ENCODE data around the gene FGF6. TPM values are rescaled to one million over a fixed set of nuclear protein-coding genes. Genes with fewer than 3 reads are reported as not detected.

The FGF6 gene
- total RNA-seq, 1 experiment from 2014 or later = not detected

DNA sequence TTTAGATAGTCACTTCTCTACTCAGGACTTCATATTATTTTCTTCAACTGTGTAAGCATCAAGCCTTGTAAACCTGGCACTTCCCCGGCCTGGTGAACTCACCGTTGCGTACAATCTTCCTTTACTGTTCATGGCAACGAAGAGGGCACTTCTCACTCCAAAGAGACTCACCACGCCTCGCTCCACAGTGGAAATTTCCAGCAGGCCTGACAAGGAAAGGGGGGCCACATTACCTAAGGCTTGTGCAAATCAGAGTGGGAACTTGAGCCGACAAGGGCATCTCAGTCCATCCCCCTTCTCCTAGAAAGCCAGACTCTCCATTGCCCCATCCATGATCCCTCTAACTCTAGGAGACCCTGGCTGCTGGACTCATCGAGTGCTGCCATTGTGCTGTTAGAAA, 1.6 kb downstream of the FGF6 start:
- Histone ChIP-seq H3K79me2 (ENCODE audit: low read length) (no peaks in the 10 kb centered on the region), H3K9me3 (ENCODE audit: low read length) (no peaks in the 10 kb centered on the region), H3K9ac (ENCODE audit: low read length) (no peak overlapping the region), H3K36me3 (ENCODE audit: insufficient read depth, low read length) (no peaks in the 10 kb centered on the region), H3K9me2 (replicated peaks; ENCODE audit: insufficient read depth, low read length) (no peaks in the 10 kb centered on the region), H3K4me1 (ENCODE audit: low read length) (peaks cover 25% of the 10 kb centered on the region), H4K20me1 (ENCODE audit: insufficient read depth, low read depth, low read length) (no peaks in the 10 kb centered on the region), H3K27me3 (ENCODE audit: low read length) (no peaks in the 10 kb centered on the region), H3K4me2 (ENCODE audit: low read depth, low read length, poor library complexity, severe bottlenecking) (no peak overlapping the region), H3K27ac (ENCODE audit: low read length) (no peak overlapping the region), H2AFZ (ENCODE audit: low read length) (no peak overlapping the region), H3K4me3 (ENCODE audit: low read length) (no peak overlapping the region)
- DNase-seq = no peak

- no peaks in the 10 kb centered on the region for H3K36me3 ChIP-seq (ENCODE audit: insufficient read depth, low read length)
- H3K4me3 ChIP-seq (ENCODE audit: low read length) = no peak overlapping the region
- no peak overlapping the region for H3K4me2 ChIP-seq (ENCODE audit: low read depth, low read length, poor library complexity, severe bottlenecking)
- H3K27me3 ChIP-seq (ENCODE audit: low read length) = no peaks in the 10 kb centered on the region
- no peaks in the 10 kb centered on the region for H3K9me3 ChIP-seq (ENCODE audit: low read length)
- no peak overlapping the region for H3K27ac ChIP-seq (ENCODE audit: low read length)
- no peak overlapping the region for H2AFZ ChIP-seq (ENCODE audit: low read length)
- no peaks in the 10 kb centered on the region for H3K79me2 ChIP-seq (ENCODE audit: low read length)
- H3K9ac ChIP-seq (ENCODE audit: low read length) = no peak overlapping the region
- no peaks in the 10 kb centered on the region for H4K20me1 ChIP-seq (ENCODE audit: insufficient read depth, low read depth, low read length)
- peaks cover 28% of the 10 kb centered on the region for H3K4me1 ChIP-seq (ENCODE audit: low read length)
- DNase-seq = no peak
- H3K9me2 ChIP-seq (replicated peaks; ENCODE audit: insufficient read depth, low read length) = no peaks in the 10 kb centered on the region
Measured at GRCh38 chr12:4443616-4444015, 2.0 kb downstream of the FGF6 start.

GRCh38 chr12:4441355-4442335, 4.0 kb downstream of the FGF6 start:
- Histone ChIP-seq H3K9me3 (ENCODE audit: low read length) (no peaks in the 10 kb centered on the region), H3K79me2 (ENCODE audit: low read length) (no peaks in the 10 kb centered on the region), H3K9ac (ENCODE audit: low read length) (no peak overlapping the region), H3K4me2 (ENCODE audit: low read depth, low read length, poor library complexity, severe bottlenecking) (no peak overlapping the region), H3K4me1 (ENCODE audit: low read length) (peaks cover 28% of the 10 kb centered on the region), H3K9me2 (replicated peaks; ENCODE audit: insufficient read depth, low read length) (no peaks in the 10 kb centered on the region), H3K27ac (ENCODE audit: low read length) (no peak overlapping the region), H4K20me1 (ENCODE audit: insufficient read depth, low read depth, low read length) (no peaks in the 10 kb centered on the region), H3K4me3 (ENCODE audit: low read length) (no peak overlapping the region), H3K27me3 (ENCODE audit: low read length) (no peaks in the 10 kb centered on the region), H3K36me3 (ENCODE audit: insufficient read depth, low read length) (no peaks in the 10 kb centered on the region), H2AFZ (ENCODE audit: low read length) (no peak overlapping the region)
- peak; percentile 42 for DNase-seq

DNA sequence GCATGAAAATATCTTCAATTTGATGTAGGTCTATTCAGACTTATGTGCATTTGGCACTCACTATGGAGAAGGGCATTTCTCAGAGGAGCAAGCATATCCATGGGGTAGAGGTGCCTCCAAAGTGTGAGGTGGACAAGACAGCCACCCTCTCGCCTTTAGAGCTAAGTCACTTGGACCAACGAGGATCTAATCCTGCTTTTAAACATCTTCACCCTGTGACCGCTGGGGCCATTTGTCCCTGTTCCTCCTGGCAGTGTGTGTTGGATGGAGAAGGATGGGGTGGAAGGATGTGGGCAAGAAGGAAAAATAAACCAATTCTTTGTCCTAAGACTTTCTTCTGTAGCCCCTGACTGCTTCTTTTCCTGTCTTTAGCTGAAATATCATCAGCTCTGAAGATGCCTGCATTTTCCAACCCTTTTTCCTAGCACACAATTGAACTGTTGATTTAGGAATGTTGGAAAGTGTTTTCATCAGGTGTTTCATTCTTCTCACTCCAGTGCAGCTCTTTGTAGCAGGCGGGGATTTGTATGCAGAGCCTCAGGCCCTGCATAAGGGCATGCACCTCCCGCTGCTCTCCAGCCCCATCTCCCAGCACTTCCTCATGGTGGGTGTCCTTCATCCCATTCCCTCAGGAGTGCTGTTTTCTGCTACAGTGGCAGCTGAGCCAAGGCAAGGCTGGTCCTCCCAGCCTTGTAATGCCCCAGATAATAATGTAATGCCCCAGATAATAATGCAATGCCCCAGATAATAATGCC, 5.3 kb downstream of the FGF6 start:
- no peak overlapping the region for H3K9ac ChIP-seq (ENCODE audit: low read length)
- peaks cover 28% of the 10 kb centered on the region for H3K4me1 ChIP-seq (ENCODE audit: low read length)
- H3K9me3 ChIP-seq (ENCODE audit: low read length) = no peaks in the 10 kb centered on the region
- H2AFZ ChIP-seq (ENCODE audit: low read length) = no peak overlapping the region
- H3K36me3 ChIP-seq (ENCODE audit: insufficient read depth, low read length) = no peaks in the 10 kb centered on the region
- H3K9me2 ChIP-seq (replicated peaks; ENCODE audit: insufficient read depth, low read length) = no peaks in the 10 kb centered on the region
- H3K27ac ChIP-seq (ENCODE audit: low read length) = no peak overlapping the region
- no peak overlapping the region for H3K4me3 ChIP-seq (ENCODE audit: low read length)
- H3K27me3 ChIP-seq (ENCODE audit: low read length) = no peaks in the 10 kb centered on the region; the same call in 1 of the 2 replicates
- H4K20me1 ChIP-seq (ENCODE audit: insufficient read depth, low read depth, low read length) = no peaks in the 10 kb centered on the region
- DNase-seq = no peak
- no peaks in the 10 kb centered on the region for H3K79me2 ChIP-seq (ENCODE audit: low read length)
- no peak overlapping the region for H3K4me2 ChIP-seq (ENCODE audit: low read depth, low read length, poor library complexity, severe bottlenecking)

DNA sequence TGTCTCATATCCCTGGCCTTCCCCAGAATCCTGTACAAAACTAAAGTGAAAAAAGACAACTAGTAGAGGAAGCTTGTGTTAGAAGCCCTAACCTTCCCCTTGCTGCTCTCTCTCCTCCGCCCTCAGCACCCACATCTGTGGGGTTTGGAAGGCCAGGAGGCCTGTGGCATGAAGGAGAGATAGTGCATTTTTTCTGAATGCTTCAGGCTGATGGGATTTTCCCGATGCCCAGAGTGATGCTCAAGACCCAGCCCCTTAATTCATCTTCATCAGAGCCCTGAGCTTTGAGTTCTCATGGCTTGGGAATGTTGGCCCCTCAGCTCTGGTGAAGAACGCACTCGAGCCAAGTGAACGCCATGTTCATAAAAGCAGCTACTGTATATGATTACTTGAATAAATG, 5.9 kb downstream of the FGF6 start:
- Histone ChIP-seq H3K4me2 (ENCODE audit: low read depth, low read length, poor library complexity, severe bottlenecking) (no peak overlapping the region), H3K79me2 (ENCODE audit: low read length) (no peaks in the 10 kb centered on the region), H3K4me3 (ENCODE audit: low read length) (no peak overlapping the region), H3K9ac (ENCODE audit: low read length) (no peak overlapping the region), H4K20me1 (ENCODE audit: insufficient read depth, low read depth, low read length) (no peaks in the 10 kb centered on the region), H3K27me3 (ENCODE audit: low read length) (no peaks in the 10 kb centered on the region; the same call in 1 of the 2 replicates), H3K9me3 (ENCODE audit: low read length) (no peaks in the 10 kb centered on the region), H2AFZ (ENCODE audit: low read length) (no peak overlapping the region), H3K4me1 (ENCODE audit: low read length) (peaks cover 32% of the 10 kb centered on the region), H3K9me2 (replicated peaks; ENCODE audit: insufficient read depth, low read length) (no peaks in the 10 kb centered on the region), H3K27ac (ENCODE audit: low read length) (no peak overlapping the region), H3K36me3 (ENCODE audit: insufficient read depth, low read length) (no peaks in the 10 kb centered on the region)
- no peak for DNase-seq

DNA sequence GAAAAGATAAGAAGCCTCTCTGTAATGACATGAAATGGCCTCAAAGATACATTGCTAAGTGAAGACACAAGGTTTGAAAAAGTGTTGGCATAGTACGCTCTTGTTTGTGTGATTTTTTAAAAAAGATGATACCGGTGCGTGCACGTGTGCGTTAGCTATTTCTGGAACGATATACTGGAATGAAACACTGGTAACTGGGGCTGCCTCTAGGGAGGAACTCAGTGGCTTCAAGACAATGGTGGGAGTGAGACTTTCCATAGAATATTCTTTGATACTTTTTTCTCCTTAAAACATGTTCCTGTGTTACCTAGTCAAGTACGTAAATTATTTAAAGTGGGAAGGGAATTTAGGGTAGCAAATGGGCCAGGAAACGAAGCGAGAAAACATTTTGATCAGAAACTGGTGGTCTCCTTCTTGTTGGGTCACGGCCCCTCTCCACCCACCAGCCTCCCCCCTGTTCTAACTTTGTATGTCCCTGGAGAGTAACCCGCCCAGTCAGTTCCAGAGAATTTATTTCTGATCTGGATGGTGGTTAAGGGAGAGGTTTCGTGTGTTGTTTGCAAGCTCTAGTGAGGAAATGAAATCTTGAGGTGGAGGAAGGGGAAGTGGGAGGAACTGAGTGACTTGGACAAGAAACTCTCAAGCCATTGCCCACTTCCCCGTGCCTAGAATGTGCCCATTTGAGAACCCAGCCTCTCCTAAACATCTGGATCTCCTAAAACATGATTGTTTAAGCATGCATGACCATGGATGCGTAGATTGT, 6.6 kb downstream of the FGF6 start:
- Histone ChIP-seq H2AFZ (ENCODE audit: low read length) (no peak overlapping the region), H3K27ac (ENCODE audit: low read length) (no peak overlapping the region), H3K27me3 (ENCODE audit: low read length) (no peaks in the 10 kb centered on the region; the same call in 1 of the 2 replicates), H3K4me3 (ENCODE audit: low read length) (no peak overlapping the region), H4K20me1 (ENCODE audit: insufficient read depth, low read depth, low read length) (no peaks in the 10 kb centered on the region), H3K36me3 (ENCODE audit: insufficient read depth, low read length) (no peaks in the 10 kb centered on the region), H3K9me2 (replicated peaks; ENCODE audit: insufficient read depth, low read length) (no peaks in the 10 kb centered on the region), H3K4me2 (ENCODE audit: low read depth, low read length, poor library complexity, severe bottlenecking) (peak overlapping the region; percentile 26), H3K4me1 (ENCODE audit: low read length) (peaks cover 35% of the 10 kb centered on the region), H3K79me2 (ENCODE audit: low read length) (no peaks in the 10 kb centered on the region), H3K9me3 (ENCODE audit: low read length) (no peaks in the 10 kb centered on the region), H3K9ac (ENCODE audit: low read length) (no peak overlapping the region)
- peak; percentile 49 for DNase-seq

GRCh38 chr12:4435537-4435936, 10.1 kb downstream of the FGF6 start:
- Histone ChIP-seq H3K79me2 (ENCODE audit: low read length) (no peaks in the 10 kb centered on the region), H3K9me3 (ENCODE audit: low read length) (no peaks in the 10 kb centered on the region), H3K4me3 (ENCODE audit: low read length) (no peak overlapping the region), H3K4me1 (ENCODE audit: low read length) (peaks cover 22% of the 10 kb centered on the region), H3K9ac (ENCODE audit: low read length) (no peak overlapping the region), H3K27me3 (ENCODE audit: low read length) (no peaks in the 10 kb centered on the region; the same call in 1 of the 2 replicates), H3K27ac (ENCODE audit: low read length) (no peak overlapping the region), H3K36me3 (ENCODE audit: insufficient read depth, low read length) (no peaks in the 10 kb centered on the region), H3K4me2 (ENCODE audit: low read depth, low read length, poor library complexity, severe bottlenecking) (no peak overlapping the region), H3K9me2 (replicated peaks; ENCODE audit: insufficient read depth, low read length) (no peaks in the 10 kb centered on the region), H4K20me1 (ENCODE audit: insufficient read depth, low read depth, low read length) (no peaks in the 10 kb centered on the region), H2AFZ (ENCODE audit: low read length) (peak overlapping the region; percentile 59; the same call in 1 of the 2 replicates)
- DNase-seq = no peak
